Measurements from ENCODE around the gene ZNF441.
"Not testable (repeated sequence)": the region's sequence is repeated elsewhere in the genome, so short reads cannot be mapped to it uniquely, and the experiment has no call there.

The ZNF441 gene

GRCh38 chr19:11766597-11767591, at the start of gene ZNF441:
Gene ZNF441 (plus strand): TSS chr19:11767000. CDS start chr19:11767194, 194 bp downstream.
- peak; percentile 81 for DNase-seq

DNA sequence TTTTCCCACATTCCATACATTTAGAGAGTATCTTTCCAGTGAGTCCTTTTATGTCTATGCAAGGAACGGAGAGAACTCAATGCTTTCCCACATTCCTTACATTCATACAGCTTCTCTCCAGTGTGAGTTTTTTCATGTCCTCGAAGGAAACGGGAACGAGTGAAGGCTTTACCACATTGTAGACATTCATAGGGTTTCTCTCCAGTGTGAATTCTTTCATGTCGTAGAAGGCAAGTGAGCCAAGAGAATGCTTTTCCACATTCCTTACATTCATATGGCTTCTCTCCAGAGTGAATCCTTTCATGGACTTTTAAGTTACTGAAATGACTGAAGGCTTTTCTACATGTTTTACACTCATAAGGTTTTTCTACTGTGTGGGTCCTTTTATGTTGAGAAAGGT, 45.1 kb upstream of the ZNF441 start:
- DNase-seq, result no peak

DNA sequence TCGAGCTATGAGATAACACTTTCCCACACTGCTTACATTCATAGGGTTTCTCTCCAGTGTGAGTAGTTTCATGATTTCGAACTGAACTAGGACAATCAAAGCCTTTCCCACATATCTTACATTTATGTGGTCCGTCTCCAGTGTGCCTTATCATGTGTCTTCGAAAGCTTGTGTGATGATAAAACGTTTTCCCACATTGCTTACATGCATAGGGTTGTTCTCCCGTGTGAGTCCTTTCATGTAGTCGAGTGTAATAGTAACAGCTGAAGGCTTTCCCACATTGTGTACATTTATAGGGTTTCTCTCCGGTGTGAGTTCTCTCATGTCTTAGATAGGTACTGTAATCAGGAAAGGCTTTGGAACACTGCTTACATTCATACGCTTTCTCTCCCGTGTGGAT, 44.4 kb upstream of the ZNF441 start:
- DNase-seq, result no peak

- no peak for DNase-seq
Measured at GRCh38 chr19:11729586-11729985, 37.2 kb upstream of the ZNF441 start.

GRCh38 chr19:11735375-11735774, 31.4 kb upstream of the ZNF441 start:
- no peak for DNase-seq

- DNase-seq, result no peak
Measured at GRCh38 chr19:11736696-11737095, 30.1 kb upstream of the ZNF441 start.

GRCh38 chr19:11737964-11738745, 28.6 kb upstream of the ZNF441 start:
- peak; percentile 11 for DNase-seq

DNA sequence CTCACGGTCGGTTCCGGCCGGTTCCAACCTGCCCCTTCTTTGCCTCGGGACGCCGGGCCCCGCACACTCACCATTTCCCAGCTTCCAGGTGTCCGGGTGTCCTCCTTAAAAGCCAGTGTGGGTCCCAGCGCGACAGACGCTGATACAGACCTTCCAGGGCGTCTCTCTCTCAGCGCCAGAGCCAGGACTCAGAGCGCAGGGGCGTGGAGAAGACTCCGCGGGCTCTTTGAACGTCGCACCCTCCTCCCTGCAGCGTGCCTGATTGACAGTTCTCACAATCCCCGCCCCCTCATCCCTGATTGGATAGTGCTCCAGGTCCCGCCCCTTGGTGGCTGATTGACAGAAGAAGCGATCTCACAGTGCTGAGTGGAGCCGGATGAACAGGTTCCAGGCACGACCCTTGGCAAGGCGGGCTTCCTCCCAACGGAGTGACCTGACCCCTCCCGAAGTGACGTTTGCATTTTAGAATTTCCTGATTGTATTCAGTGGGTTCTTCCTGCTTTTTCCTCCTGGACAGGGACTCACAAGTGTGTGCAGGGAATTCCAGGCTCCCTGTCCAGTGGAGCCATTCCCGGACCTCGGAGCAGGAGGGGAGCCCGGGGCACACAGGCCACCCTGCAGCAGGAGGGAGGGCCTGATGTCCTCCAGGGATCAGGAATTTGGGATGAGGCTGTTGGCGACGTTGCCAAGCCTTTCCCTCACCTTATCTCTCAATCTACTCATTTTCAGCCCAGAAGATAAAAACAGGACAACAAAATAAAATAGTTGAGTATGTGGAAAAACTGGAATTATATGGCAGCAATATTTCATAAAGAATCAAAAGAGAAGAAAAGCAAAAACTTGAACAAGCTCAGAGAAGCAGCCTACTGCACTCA, 27.8 kb upstream of the ZNF441 start, which contains the start of gene ZNF823:
Gene ZNF823, minus strand, starts transcription at position 201 of the 875 bp plus-strand sequence. Its CDS starts 127 bp downstream, at position 74.
- DNase-seq, result peak; percentile 98

GRCh38 chr19:11745869-11746268, 20.9 kb upstream of the ZNF441 start:
- DNase-seq, result no peak

GRCh38 chr19:11747277-11747676, 19.5 kb upstream of the ZNF441 start:
- DNase-seq, result no peak

GRCh38 chr19:11749751-11750150, 17.0 kb upstream of the ZNF441 start:
- no peak for DNase-seq

DNA sequence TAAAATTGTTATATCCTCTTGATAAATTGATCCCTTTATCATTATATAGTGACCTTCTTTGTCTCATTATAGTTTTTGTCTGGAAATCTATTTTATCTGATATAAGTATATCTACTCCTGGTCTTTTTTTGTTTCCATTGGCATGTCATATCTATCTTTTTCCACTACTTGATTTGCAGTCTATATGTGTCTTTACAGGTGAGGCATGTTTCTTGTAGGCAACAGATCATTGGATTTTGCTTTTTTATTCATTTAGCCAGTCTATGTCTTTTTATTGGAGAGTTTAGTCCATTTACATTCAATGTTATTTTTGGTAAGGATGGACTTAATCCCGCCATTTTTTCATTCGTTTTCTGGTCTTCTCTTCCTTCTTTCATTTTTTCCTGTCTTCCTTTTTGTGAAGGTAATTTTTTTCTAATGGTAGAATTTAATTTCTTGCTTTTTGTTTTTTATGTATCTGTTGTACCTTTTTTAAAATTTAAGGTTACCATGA, 14.5 kb upstream of the ZNF441 start:
- no peak for DNase-seq

- no peak for DNase-seq
Measured at GRCh38 chr19:11754663-11755062, 12.1 kb upstream of the ZNF441 start.

- no peak for DNase-seq
Measured at GRCh38 chr19:11756965-11757364, 9.8 kb upstream of the ZNF441 start.

DNA sequence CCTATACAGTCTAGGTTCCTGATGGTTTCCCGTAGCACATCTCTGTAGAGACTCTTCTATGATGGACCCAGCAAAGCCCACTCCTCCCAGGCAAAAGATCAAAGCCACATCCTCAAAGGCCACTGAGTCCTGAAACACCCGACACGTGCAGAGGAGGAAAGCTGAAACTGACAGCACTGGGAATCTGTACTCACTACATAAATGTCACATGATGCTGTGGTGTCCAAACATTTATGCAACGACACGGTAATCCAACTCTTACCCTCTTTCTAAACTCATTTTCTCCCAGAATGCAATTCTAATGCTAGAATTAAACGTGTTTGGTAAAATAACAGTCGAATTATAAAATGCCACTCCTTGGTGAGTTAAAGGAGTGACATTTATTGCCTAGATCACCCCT, 7.0 kb upstream of the ZNF441 start:
- DNase-seq, result no peak

GRCh38 chr19:11763117-11763516, 3.7 kb upstream of the ZNF441 start:
- no peak for DNase-seq

DNA sequence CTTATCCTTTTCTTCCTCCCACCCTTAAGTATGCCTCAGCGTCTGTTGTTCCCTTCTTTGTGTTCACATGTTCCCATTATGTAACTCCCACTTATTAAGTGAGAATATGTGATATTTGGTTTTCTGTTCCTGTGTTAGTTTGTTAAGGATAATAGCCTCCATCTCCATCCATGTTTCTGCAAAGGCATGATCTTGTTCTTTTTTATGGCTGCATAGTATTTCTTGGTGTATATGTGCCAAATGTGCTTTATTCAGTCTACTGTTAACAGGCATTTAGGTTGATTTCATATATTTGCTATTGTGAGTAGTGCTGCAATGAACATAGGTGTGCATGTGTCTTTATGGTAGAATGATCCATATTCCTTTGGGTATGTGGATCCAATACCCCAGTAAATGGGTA, 3.2 kb upstream of the ZNF441 start:
- no peak for DNase-seq

DNA sequence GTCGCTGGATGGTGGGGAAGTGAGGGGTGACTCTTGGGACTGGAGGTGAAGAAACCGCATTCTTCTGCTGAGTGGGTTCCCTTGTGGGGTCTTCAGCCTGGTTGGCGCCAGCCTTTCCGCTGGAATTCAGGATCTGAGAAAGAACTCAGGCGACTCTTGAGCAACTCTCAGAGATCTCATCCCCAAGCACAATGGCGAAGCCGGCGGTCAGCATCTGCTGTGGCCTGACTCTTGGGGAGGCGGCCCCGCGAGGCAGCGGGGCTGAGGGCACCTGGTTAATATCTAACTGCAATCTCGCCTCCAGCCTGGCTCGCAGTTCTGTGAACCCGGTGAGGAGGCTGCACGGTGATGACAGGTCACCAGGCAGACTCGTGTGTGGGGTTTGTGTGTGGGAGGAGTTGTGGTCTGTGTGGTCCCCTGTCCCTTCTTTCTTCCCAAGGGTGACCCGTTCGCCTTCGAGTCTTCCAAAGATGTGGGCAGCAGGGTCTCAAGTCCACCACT, 883 bp downstream of the ZNF441 start:
- DNase-seq, result no peak

- DNase-seq, result no peak
Measured at GRCh38 chr19:11769995-11770394, 3.2 kb downstream of the ZNF441 start.

DNA sequence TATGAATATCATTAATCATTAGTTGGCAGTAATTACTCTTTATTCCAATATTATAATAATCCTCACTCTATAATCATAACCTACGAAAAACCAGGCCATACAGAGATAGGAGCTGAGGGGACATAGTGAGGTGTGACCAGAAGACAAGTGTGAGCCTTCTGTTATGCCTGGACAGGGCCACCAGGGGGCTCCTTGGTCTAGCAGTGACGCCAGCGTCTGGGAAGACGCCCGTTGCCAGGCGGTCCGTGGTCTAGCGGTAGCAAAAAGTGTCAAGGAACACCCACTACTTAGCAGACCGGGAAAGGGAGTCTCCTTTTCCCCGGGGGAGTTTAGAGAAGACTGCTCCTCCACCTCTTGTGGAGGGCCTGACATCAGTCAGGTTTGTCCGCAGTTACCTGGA, 4.7 kb downstream of the ZNF441 start:
- DNase-seq, result not testable (repeated sequence)

DNA sequence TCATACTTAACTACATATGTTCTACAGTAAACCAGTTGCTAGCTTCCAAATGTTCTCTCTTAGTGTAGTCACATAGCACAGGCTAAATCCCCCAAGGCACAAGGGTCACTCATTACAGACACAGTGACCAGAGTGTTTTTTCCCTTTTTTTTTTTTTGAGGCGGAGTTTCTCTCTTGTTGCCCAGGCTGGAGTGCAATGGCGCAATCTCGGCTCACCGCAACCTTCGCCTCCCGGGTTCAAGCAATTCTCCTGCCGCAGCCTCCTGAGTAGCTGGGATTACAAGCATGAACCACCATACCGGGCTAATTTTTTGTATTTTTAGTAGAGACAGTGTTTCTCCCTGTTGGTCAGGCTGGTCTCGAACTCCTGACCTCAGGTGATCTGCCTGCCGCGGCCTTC, 9.9 kb downstream of the ZNF441 start:
- not testable (repeated sequence) for DNase-seq

- DNase-seq, result no peak
Measured at GRCh38 chr19:11780431-11781020, 13.7 kb downstream of the ZNF441 start.

Data from NCI-H2107 (cell line).